GM23338 (cell line): ENCODE measurements around the gene MRPS34. TPM values are rescaled to one million over a fixed set of nuclear protein-coding genes. Genes with fewer than 3 reads are reported as not detected.

Experiments used
- ATAC-seq: fragments of 200-7000 bp; cut with Tn5 transposase; 3 replicates; pipeline ENCODE4 v1.9.1; 2020
- DNase-seq: peaks from one replicate; pipeline ENCODE4 v3.0.0-alpha.2; 2015; ENCODE audit warnings: low spot score
- H2AFZ ChIP-seq: fragments of 200-600 bp; sonication (generic); 2 replicates; pipeline ENCODE4 v1.8.0; 2016; ENCODE audit warnings: antibody characterized with exemption, mild to moderate bottlenecking, moderate library complexity
- H3F3A ChIP-seq: fragments of 200-600 bp; sonication (generic); replicated peaks from 2 replicates; pipeline ENCODE4 v1.8.0; 2017; ENCODE audit warnings: antibody characterized with exemption, mixed run types, low read depth
- H3K27ac ChIP-seq: fragments of 200-600 bp; sonication (generic); 2 replicates; pipeline ENCODE4 v1.6.1; 2016; ENCODE audit warnings: low read depth
- H3K27me3 ChIP-seq: fragments of 200-600 bp; sonication (generic); 2 replicates; pipeline ENCODE4 v1.8.0; 2016; ENCODE audit warnings: mild to moderate bottlenecking, mixed run types, moderate library complexity; ENCODE audit not compliant: insufficient read depth
- H3K36me3 ChIP-seq: fragments of 200-600 bp; sonication (generic); 2 replicates; pipeline ENCODE4 v1.8.0; 2016; ENCODE audit warnings: mild to moderate bottlenecking; ENCODE audit not compliant: insufficient read depth
- H3K4me1 ChIP-seq: fragments of 200-600 bp; sonication (generic); 2 replicates; pipeline ENCODE4 v1.8.0; 2016; ENCODE audit warnings: mild to moderate bottlenecking, moderate library complexity; ENCODE audit not compliant: insufficient read depth
- H3K4me2 ChIP-seq: fragments of 200-600 bp; sonication (generic); 2 replicates; pipeline ENCODE4 v1.7.1; 2017; ENCODE audit warnings: mixed run types
- H3K4me3 ChIP-seq: fragments of 200-600 bp; sonication (generic); 2 replicates; pipeline ENCODE4 v1.6.1; 2016; ENCODE audit warnings: mixed run types
- H3K79me2 ChIP-seq: fragments of 200-600 bp; sonication (generic); replicated peaks from 2 replicates; pipeline ENCODE4 v1.8.0; 2017; ENCODE audit warnings: mild to moderate bottlenecking; ENCODE audit not compliant: insufficient read depth
- H3K9me2 ChIP-seq: fragments of 200-600 bp; sonication (generic); 2 replicates; pipeline ENCODE4 v1.8.0; 2017; ENCODE audit not compliant: insufficient read depth
- H4K20me1 ChIP-seq: fragments of 200-600 bp; sonication (generic); replicated peaks from 2 replicates; pipeline ENCODE4 v1.8.0; 2017; ENCODE audit warnings: mild to moderate bottlenecking; ENCODE audit not compliant: insufficient read depth
- H3K27ac Mint-ChIP-seq: 2 replicates; pipeline ENCODE4 v1.8.0; 2020; ENCODE audit warnings: inconsistent platforms, mild to moderate bottlenecking, moderate library complexity, mixed read lengths
- H3K27me3 Mint-ChIP-seq: 3 replicates; pipeline ENCODE4 v1.8.0; 2022; ENCODE audit warnings: low read depth, mild to moderate bottlenecking, moderate library complexity, mixed read lengths, inconsistent platforms; ENCODE audit not compliant: insufficient read depth, poor library complexity
- H3K36me3 Mint-ChIP-seq: 3 replicates; pipeline ENCODE4 v1.8.0; 2021; ENCODE audit warnings: low read depth, mild to moderate bottlenecking, inconsistent platforms, moderate library complexity, mixed read lengths
- H3K4me1 Mint-ChIP-seq: 3 replicates; pipeline ENCODE4 v1.8.0; 2020; ENCODE audit warnings: mild to moderate bottlenecking, inconsistent platforms, mixed read lengths
- H3K4me3 Mint-ChIP-seq: 3 replicates; pipeline ENCODE4 v1.8.0; 2021; ENCODE audit warnings: moderate library complexity, mild to moderate bottlenecking, inconsistent platforms, mixed read lengths
- H3K9me3 Mint-ChIP-seq: 3 replicates; pipeline ENCODE4 v1.8.0; 2020; ENCODE audit warnings: moderate library complexity, mild to moderate bottlenecking, inconsistent platforms, mixed read lengths
- CREB1 ChIP-seq: fragments of 250-450 bp; sonication (Bioruptor Pico); IDR thresholded peaks from 2 replicates; pipeline ENCODE4 v1.5.0; 2020; ENCODE audit warnings: low read depth, mild to moderate bottlenecking, moderate library complexity
- EZH2 ChIP-seq: fragments of 200-600 bp; sonication (generic); IDR thresholded peaks from one replicate; pipeline ENCODE4 v1.8.0; 2017; ENCODE audit warnings: antibody characterized with exemption, mild to moderate bottlenecking, low read depth; ENCODE audit not compliant: unreplicated experiment
- EZH2phosphoT487 ChIP-seq: fragments of 200-600 bp; sonication (generic); IDR thresholded peaks from one replicate; pipeline ENCODE4 v1.8.1; 2018; ENCODE audit warnings: antibody characterized with exemption; ENCODE audit not compliant: unreplicated experiment
- JUNB ChIP-seq: IDR thresholded peaks from one replicate; pipeline ENCODE4 v1.6.1; 2016; ENCODE audit warnings: antibody characterized with exemption; ENCODE audit not compliant: unreplicated experiment
- NANOG ChIP-seq: IDR thresholded peaks from 2 replicates; pipeline ENCODE4 v1.6.1; 2016; ENCODE audit warnings: antibody characterized with exemption, borderline replicate concordance
- POLR2AphosphoS5 ChIP-seq: IDR thresholded peaks from 2 replicates; pipeline ENCODE4 v1.6.1; 2016; ENCODE audit warnings: antibody characterized with exemption, low read depth
- STAT1 ChIP-seq: IDR thresholded peaks from one replicate; pipeline ENCODE4 v1.6.1; 2016; ENCODE audit warnings: antibody characterized with exemption; ENCODE audit not compliant: unreplicated experiment
- ZNF114 ChIP-seq: fragments of 250-450 bp; sonication (Bioruptor Pico); IDR thresholded peaks from 2 replicates; pipeline ENCODE4 v1.5.0; 2020; ENCODE audit warnings: mild to moderate bottlenecking, moderate library complexity
- ZNF331 ChIP-seq: fragments of 250-450 bp; sonication (Bioruptor Pico); IDR thresholded peaks from 2 replicates; pipeline ENCODE4 v1.5.0; 2020; ENCODE audit warnings: low read depth, mild to moderate bottlenecking, moderate library complexity
- polyA plus RNA-seq: library from polyadenylated mRNA; unstranded; fragments of >200 nt; fragmentation: Nextera tagmentation; extraction: Ambion mirVana; gene quantifications from 2 replicates; pipeline ENCODE4 v1.2.1, GENCODE V29; 2016
- total RNA-seq: library from RNA; depleted of rRNA; stranded (reverse); fragments of >200 nt; shearing (Covaris generic); gene quantifications from 2 replicates; pipeline ENCODE4 v1.2.3, GENCODE V29; 2014
- TF ChIP-seq, protein P1 (sequence below): IDR thresholded peaks from one replicate; pipeline ENCODE4 v1.6.1; 2018; ENCODE audit warnings: antibody characterized with exemption; ENCODE audit not compliant: unreplicated experiment
- TF ChIP-seq, protein P2 (sequence below): fragments of 250-450 bp; sonication (Bioruptor Pico); IDR thresholded peaks from 2 replicates; pipeline ENCODE4 v1.5.0; 2020; ENCODE audit warnings: mild to moderate bottlenecking, moderate library complexity
- TF ChIP-seq, protein P3 (sequence below), 2 experiments: fragments of 200-600 bp in 1 of 2; sonication (generic) in 1 of 2; conservative IDR thresholded peaks; 2 replicates each; pipeline versions ENCODE4 v1.5.1 to v1.6.1; 2016 to 2017; ENCODE audit warnings: antibody characterized with exemption in 2 of 2, low read depth in 2 of 2, mild to moderate bottlenecking in 2 of 2, moderate library complexity in 1 of 2
- TF ChIP-seq, protein P4 (sequence below): IDR thresholded peaks from 2 replicates; pipeline ENCODE4 v1.6.1; 2016; ENCODE audit warnings: antibody characterized with exemption

Gene MRPS34
- total and polyA plus RNA-seq, 2 experiments from 2014 or later = 248 to 391 TPM

DNA sequence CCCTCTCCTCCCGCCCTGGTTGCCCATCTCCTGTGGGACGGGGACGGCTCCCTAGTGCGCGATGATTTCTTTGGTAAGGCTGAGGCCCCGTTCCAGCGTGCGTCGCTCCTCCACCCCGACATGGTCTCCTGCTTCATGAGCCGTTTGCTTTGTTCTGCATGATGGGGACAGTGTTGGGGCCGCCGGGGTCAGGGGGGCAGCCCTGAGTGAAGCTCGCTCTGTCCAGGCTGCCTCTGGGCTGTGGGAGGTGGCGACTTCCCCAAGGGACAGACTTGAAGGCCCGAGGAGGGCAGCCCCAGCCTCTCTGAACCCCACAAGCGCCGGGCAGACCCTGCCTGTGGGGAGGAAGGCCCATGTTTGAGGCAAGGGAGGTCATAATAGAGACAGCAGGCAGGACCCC lies 14.0 kb downstream of the MRPS34 start:
- H3K36me3 Mint-ChIP-seq = peaks cover 6% of the 10 kb centered on the region
- Histone ChIP-seq H3K4me3 (no peak overlapping the region), H2AFZ (no peak overlapping the region), H3K27me3 (no peaks in the 10 kb centered on the region), H3K4me1 (no peaks in the 10 kb centered on the region), H3K36me3 (no peaks in the 10 kb centered on the region), H3K4me2 (no peak overlapping the region), H3K27ac (no peak overlapping the region), H4K20me1 (no peaks in the 10 kb centered on the region), H3K9me2 (no peaks in the 10 kb centered on the region), H3F3A (0 out of 2 replicates have a peak, but pooled peaks cover 3% of the 10 kb centered on the region), H3K79me2 (no peaks in the 10 kb centered on the region)
- TF ChIP-seq, protein P1, sequence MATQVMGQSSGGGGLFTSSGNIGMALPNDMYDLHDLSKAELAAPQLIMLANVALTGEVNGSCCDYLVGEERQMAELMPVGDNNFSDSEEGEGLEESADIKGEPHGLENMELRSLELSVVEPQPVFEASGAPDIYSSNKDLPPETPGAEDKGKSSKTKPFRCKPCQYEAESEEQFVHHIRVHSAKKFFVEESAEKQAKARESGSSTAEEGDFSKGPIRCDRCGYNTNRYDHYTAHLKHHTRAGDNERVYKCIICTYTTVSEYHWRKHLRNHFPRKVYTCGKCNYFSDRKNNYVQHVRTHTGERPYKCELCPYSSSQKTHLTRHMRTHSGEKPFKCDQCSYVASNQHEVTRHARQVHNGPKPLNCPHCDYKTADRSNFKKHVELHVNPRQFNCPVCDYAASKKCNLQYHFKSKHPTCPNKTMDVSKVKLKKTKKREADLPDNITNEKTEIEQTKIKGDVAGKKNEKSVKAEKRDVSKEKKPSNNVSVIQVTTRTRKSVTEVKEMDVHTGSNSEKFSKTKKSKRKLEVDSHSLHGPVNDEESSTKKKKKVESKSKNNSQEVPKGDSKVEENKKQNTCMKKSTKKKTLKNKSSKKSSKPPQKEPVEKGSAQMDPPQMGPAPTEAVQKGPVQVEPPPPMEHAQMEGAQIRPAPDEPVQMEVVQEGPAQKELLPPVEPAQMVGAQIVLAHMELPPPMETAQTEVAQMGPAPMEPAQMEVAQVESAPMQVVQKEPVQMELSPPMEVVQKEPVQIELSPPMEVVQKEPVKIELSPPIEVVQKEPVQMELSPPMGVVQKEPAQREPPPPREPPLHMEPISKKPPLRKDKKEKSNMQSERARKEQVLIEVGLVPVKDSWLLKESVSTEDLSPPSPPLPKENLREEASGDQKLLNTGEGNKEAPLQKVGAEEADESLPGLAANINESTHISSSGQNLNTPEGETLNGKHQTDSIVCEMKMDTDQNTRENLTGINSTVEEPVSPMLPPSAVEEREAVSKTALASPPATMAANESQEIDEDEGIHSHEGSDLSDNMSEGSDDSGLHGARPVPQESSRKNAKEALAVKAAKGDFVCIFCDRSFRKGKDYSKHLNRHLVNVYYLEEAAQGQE = no peak
- TF ChIP-seq CREB1 (no peak), ZNF331 (CRISPR knock-in tag) (no peak), JUNB (no peak), EZH2phosphoT487 (no peak), STAT1 (no peak), NANOG (no peak), POLR2AphosphoS5 (no peak), EZH2 (no peak), ZNF114 (no peak)
- TF ChIP-seq, protein P2, sequence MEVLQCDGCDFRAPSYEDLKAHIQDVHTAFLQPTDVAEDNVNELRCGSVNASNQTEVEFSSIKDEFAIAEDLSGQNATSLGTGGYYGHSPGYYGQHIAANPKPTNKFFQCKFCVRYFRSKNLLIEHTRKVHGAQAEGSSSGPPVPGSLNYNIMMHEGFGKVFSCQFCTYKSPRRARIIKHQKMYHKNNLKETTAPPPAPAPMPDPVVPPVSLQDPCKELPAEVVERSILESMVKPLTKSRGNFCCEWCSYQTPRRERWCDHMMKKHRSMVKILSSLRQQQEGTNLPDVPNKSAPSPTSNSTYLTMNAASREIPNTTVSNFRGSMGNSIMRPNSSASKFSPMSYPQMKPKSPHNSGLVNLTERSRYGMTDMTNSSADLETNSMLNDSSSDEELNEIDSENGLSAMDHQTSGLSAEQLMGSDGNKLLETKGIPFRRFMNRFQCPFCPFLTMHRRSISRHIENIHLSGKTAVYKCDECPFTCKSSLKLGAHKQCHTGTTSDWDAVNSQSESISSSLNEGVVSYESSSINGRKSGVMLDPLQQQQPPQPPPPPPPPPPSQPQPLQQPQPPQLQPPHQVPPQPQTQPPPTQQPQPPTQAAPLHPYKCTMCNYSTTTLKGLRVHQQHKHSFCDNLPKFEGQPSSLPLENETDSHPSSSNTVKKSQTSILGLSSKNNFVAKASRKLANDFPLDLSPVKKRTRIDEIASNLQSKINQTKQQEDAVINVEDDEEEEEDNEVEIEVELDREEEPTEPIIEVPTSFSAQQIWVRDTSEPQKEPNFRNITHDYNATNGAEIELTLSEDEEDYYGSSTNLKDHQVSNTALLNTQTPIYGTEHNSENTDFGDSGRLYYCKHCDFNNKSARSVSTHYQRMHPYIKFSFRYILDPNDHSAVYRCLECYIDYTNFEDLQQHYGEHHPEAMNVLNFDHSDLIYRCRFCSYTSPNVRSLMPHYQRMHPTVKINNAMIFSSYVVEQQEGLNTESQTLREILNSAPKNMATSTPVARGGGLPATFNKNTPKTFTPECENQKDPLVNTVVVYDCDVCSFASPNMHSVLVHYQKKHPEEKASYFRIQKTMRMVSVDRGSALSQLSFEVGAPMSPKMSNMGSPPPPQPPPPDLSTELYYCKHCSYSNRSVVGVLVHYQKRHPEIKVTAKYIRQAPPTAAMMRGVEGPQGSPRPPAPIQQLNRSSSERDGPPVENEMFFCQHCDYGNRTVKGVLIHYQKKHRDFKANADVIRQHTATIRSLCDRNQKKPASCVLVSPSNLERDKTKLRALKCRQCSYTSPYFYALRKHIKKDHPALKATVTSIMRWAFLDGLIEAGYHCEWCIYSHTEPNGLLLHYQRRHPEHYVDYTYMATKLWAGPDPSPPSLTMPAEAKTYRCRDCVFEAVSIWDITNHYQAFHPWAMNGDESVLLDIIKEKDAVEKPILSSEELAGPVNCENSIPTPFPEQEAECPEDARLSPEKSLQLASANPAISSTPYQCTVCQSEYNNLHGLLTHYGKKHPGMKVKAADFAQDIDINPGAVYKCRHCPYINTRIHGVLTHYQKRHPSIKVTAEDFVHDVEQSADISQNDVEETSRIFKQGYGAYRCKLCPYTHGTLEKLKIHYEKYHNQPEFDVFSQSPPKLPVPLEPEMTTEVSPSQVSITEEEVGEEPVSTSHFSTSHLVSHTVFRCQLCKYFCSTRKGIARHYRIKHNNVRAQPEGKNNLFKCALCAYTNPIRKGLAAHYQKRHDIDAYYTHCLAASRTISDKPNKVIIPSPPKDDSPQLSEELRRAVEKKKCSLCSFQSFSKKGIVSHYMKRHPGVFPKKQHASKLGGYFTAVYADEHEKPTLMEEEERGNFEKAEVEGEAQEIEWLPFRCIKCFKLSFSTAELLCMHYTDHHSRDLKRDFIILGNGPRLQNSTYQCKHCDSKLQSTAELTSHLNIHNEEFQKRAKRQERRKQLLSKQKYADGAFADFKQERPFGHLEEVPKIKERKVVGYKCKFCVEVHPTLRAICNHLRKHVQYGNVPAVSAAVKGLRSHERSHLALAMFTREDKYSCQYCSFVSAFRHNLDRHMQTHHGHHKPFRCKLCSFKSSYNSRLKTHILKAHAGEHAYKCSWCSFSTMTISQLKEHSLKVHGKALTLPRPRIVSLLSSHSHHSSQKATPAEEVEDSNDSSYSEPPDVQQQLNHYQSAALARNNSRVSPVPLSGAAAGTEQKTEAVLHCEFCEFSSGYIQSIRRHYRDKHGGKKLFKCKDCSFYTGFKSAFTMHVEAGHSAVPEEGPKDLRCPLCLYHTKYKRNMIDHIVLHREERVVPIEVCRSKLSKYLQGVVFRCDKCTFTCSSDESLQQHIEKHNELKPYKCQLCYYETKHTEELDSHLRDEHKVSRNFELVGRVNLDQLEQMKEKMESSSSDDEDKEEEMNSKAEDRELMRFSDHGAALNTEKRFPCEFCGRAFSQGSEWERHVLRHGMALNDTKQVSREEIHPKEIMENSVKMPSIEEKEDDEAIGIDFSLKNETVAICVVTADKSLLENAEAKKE (CRISPR knock-in tag) = no peak
- TF ChIP-seq, protein P3, sequence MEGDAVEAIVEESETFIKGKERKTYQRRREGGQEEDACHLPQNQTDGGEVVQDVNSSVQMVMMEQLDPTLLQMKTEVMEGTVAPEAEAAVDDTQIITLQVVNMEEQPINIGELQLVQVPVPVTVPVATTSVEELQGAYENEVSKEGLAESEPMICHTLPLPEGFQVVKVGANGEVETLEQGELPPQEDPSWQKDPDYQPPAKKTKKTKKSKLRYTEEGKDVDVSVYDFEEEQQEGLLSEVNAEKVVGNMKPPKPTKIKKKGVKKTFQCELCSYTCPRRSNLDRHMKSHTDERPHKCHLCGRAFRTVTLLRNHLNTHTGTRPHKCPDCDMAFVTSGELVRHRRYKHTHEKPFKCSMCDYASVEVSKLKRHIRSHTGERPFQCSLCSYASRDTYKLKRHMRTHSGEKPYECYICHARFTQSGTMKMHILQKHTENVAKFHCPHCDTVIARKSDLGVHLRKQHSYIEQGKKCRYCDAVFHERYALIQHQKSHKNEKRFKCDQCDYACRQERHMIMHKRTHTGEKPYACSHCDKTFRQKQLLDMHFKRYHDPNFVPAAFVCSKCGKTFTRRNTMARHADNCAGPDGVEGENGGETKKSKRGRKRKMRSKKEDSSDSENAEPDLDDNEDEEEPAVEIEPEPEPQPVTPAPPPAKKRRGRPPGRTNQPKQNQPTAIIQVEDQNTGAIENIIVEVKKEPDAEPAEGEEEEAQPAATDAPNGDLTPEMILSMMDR (conservative IDR thresholded peaks at IDR 0.05; ENCODE audit: low read depth in 2 of 2) = no peak
- TF ChIP-seq, protein P4, sequence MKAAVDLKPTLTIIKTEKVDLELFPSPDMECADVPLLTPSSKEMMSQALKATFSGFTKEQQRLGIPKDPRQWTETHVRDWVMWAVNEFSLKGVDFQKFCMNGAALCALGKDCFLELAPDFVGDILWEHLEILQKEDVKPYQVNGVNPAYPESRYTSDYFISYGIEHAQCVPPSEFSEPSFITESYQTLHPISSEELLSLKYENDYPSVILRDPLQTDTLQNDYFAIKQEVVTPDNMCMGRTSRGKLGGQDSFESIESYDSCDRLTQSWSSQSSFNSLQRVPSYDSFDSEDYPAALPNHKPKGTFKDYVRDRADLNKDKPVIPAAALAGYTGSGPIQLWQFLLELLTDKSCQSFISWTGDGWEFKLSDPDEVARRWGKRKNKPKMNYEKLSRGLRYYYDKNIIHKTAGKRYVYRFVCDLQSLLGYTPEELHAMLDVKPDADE = no peak
- no peaks in the 10 kb centered on the region for H3K4me1 Mint-ChIP-seq
- no peaks in the 10 kb centered on the region; the same call in 2 of the 3 replicates for H3K9me3 Mint-ChIP-seq
- no peak overlapping the region for H3K27ac Mint-ChIP-seq
- DNase-seq = no peak
- no peak overlapping the region for H3K4me3 Mint-ChIP-seq
- no peak for ATAC-seq
- peaks cover 10% of the 10 kb centered on the region for H3K27me3 Mint-ChIP-seq
